HG02840 (cell line): ENCODE results near the gene AP2S1.
"Not testable (repeated sequence)": the region's sequence is repeated elsewhere in the genome, so short reads cannot be mapped to it uniquely, and the experiment has no call there.

ENCODE experiments used
- ATAC-seq: cut with Tn5 transposase; IDR thresholded peaks from one replicate; pipeline ENCODE4 v1.9.1; 2021; ENCODE audit warnings: mild to moderate bottlenecking, moderate library complexity, moderate number of reproducible peaks; ENCODE audit not compliant: unreplicated experiment, low FRiP score

AP2S1 gene

DNA sequence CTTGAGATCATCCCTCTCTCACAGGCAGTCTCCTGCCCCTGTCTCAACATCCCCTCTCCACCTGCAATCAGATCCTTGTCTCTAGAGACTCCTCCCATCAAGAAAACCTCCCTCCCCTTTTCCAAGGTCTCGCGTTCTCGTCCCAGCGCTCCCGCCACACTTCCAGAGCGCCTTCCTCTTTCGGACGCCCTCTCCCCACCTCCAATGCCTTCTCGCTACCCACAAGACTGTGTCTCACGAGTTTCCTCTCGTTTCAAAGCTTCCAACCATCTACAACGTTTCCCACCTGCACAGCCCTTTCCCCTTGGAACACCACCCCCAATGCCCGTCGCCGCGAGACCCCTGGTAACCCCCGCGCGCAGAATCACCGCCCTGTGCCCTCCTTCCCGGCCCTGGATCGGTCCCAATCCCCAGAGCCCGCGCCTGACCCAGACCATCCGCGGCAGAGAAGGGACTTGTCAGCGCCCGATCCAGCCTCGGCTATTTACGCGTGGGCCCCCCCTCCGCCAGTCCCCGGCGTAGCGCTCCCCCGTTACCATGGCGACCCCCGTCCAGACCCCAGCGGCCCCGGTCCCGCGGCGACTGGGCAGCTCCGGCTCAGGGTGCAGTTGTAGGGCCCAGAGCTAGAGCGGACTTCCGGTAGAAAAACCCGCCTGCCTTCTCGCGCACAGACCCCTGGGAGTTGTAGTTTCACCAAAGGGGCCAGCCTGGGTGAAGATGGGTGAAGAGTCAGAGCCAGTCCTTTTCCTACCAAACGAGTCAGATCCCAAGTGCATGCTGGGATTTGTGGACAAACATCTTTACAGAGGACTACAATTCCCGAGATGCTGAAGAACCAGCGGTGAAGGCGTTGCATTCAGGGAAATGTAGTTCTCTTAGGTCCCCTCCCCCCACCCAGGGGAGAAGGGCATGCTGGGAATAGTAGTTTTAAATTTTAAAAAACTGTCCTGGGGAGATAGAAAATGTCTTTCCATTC is at the start of gene AP2S1:
TSS of gene AP2S1 (minus strand) at position 619 of the 976 bp plus-strand sequence. CDS start at position 539, 80 bp downstream.
- ATAC-seq = peak; percentile 80

DNA sequence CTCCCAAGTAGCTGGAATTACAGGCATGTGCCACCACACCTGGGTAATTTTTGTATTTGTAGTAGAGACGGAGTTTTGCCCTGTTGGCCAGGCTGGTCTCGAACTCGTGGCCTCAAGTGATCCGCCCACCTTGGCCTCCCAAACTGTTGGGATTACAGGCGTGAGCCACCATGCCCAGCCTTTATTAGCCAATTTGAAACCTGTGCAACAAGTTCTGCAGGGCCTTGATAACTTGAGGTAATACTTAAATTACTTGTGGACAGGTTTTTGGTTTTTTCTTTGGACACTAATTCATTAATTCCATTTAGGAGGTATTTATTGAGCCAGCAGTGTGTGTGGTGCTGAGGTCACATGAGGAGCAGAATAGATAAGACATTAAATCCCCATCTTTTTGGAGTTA is 49.7 kb upstream of the AP2S1 start:
- no peak for ATAC-seq

DNA sequence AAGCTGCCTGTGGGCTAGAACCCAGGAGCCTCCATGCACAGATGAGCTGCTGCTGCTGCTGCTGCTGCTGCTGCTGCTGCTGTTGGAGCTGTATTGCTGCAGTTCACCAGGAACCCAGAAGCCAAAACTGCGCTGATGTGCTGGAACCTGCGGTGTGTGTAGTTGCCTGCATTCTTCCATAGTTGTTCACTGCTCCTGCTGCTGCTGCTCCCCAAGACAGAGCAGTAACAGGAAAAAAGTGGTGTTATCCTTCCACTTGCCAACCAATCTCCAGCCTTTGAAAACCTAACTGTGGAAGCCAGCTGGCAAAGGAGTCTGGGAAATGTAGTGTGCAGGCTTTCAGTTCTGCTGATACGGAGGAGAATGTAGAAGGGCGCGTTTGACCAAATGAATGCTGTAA is 48.1 kb upstream of the AP2S1 start:
- ATAC-seq = no peak

DNA sequence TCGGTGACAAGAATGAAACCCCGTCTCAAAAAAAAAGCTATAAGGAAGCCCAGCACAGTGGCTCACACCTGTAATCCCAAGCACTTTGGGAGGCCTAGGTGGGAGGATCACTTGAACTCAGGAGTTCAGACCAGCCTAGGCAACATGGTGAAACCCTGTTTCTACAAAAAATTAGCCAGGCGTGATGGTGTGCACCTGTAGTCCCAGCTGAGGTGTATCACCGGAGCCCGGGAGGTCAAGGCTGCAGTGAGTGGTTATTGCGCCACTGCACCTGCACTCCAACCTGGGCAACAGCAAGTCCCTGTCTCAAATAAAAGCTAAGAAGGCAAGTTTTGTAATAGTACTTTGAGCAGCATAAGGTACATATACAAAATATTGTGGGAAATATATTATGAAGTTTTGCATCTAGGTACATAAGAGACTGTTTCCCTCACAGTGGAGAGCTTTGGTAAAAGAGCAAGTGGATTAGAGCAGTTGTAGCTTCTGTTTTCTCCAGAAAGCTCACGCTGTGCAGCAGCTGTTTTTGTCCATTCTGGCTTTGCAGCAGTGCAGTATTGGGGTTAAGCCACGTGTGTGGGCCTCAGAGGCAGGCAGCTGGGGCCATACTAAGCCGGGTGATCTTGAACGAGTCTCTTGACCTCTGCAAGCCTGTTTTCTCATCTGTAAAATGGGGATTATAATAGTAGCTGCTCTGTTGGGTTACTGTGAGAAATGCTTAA is 45.6 kb upstream of the AP2S1 start:
- ATAC-seq = no peak

DNA sequence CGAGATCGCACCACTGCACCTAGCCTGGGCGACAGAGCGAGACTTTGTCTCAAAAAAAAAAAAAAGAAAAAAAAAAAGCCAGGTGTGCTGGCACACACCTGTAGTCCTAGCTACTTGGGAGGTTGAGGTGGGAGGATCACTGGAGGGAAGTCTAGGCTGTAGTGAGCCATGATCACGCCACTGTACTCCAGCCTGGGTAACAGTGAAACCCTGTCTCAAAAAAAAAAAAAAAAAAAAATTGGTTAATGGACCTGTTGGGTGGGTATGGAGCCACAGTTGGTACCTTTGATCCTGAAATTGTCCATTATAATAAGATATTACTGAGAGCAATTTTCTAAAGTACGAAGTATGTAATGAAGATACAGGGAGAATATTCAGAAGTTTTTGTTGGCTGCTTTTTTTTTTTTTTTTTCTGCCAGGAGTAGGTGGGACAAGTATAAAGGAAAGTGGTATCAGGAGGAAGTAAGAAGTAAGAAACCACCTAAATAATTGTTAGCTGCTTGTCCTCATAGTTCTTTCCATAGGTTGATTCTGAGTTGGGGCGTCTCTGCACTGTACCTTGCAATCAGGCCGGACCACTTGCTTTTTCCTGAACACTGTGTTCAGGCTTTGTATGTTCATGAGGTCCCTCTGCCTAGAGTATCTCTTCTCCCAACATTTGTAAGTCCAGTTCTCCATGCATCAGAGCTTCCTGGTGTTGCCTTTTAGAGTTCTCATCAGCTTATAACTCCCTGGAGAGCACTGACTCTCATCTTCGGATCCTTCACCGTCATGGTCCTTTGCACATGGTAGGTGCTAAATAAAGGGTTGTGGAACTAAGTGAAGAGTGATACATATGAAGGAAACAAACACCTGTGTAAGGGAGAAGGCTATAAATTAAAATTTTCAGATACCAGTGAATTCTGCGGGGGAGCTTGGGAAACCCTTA is 41.9 kb upstream of the AP2S1 start:
- no peak for ATAC-seq

DNA sequence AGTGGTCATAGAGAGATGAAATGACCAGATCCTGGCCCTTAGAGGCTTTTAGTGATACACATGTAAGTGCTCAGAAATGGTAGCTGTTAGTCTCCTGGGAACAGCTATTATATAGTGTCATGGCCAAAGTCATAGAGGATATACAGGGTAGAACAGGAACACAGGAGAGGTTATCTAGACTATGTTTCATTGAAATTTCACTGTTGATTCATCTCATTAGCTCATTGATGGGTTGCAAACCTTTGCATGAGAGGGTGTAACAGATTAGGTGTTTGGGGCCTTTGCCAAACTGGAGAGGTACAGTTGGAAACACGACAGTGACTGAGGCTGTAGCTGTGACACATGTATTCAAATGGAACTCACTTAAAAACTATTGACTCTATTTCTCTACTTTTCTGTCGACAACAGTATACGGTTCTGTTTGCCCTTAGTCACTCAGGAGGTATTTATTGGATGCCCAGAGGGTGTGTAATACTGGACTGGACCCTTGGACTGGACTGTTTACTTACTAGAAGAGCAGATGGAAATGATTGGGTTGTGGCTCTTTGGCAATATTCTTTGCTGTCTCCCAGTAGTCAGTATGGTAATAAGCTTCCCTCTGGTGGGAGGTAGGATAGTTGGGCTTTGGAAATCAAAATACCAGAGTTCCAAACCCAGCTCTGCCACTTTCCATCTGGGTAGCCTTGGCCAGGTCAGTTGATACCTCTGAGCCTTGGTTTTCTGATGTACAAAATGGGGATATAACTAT is 40.0 kb upstream of the AP2S1 start:
- ATAC-seq = no peak

DNA sequence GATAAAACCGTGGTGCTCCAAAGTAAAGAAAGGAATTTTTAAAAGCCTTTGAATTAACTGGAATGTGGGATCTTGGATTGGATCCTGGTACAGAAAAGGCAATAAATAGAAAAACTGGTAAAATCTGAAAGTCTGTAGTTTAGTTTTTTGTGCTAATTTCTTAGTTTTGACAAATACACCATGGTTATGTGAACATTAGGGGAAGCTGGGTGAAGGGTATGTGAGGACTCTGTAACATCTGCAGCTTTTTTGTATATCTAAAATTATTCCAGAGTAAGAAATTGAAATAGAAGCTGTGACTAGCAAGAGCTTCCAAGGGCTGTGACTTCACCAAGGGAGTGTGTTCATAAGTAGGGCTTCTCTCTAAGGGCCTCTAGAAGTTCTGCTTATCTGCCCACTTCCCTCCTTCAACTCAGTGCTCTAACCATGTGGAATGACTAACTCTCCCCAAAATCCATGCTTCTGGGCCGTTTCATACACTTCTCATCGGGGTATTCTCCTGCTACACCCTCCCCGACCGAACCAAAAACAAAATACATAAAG is 36.7 kb upstream of the AP2S1 start:
- ATAC-seq = no peak

DNA sequence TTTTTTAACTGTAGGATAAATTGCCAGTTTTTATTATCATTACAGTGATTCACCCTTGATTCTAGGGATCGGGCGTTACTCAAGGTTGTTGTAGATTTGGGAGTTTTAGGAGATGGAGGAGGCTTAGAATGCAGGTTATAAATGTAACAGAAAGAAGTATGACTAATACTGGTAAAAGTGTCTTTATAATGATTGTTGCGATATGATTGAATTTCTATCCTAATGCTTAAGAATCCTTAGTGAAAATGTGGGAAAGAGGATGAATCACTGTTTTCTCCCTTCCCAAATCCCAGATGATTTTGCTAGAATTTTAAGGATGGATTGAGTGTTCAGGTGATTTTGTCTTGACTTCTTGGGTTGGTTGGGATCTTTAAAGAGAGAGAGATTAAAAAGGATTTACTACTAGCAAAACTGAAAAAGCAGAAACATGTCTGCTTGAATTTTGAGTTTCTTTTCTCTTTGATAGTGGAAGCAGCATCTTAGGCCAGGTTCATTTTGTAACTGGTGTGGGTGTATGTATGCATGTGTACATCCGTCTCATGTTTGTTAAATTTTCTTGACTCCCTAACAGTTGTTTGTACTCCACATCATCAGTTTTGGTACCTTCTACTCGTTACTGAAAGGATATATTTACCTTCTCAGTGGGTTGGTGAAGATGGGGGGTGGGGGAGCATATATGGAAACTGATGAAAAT is 36.0 kb upstream of the AP2S1 start:
- no peak for ATAC-seq

DNA sequence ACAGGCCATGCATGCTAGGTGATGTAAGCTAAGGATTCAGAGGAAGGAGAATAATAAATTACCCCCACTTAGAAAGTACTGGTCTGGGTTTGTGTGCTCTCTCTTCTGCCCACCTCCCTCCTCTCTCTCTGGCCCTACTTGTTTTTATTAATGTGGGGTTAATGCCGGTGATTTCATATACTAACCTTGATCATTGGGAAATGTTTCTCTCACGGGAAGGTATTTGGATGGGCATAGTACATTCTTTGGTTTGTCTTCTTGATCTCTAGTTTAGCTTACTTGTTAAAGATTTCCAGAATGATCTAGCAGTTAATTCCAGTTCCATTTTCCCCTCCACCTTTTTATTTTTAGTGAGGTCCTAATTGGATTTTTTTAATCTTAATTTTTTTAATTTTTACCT is 34.8 kb upstream of the AP2S1 start:
- ATAC-seq = no peak

DNA sequence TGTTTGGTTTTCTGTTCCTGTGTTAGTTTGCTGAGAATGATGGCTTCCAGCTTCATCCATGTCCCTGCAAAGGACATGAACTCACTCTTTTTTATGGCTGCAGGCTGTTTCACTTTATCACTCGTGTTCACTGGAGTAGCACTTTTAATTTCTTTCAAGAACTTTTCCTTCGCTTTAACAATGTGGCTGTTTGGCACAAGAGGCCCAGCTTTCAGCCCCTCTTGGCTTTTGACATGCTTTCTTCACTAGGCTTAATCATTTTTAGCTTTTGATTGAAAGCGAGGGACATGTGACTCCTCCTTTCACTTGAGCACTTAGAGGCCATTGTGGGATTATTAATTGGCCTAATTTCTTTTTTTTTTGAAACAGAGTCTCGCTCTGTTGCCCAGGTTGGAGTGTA is 32.1 kb upstream of the AP2S1 start:
- not testable (repeated sequence) for ATAC-seq

DNA sequence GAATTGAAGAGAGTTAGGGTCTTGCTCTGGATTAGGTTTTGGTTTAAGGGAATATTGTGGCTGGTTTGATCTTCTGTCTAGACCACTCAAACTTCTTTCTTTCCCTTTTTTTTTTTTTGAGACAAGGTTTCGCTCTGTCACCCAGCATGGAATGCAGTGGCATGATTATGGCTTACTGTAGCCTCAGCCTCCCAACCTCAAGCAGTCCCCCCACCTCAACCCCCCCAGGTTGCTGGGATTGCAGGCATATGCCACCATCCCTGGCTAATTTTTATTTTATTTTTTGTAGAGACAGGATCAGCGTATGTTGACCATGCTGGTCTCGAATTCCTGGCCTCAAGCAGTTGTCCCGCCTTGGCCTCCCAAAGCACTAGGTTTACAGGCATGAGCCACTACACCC is 31.4 kb upstream of the AP2S1 start:
- no peak for ATAC-seq

DNA sequence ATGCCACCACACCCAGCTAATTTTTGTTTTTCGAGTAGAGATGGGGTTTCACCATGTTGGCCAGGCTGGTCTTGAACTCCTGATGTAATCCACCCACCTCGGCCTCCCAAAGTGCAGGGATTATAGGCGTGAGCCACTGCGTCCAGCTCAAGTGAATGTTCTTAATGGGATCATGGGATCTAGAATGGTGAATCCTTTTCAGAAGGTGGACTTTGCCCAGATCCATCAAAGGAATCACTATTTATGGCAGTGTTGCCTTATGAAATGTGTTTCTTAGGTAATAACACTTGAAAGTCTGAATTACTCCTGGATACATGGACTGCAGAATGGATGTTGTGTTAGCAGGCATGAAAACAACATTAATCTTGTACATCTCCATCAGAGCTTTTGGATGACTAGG is 30.4 kb upstream of the AP2S1 start:
- ATAC-seq = no peak

DNA sequence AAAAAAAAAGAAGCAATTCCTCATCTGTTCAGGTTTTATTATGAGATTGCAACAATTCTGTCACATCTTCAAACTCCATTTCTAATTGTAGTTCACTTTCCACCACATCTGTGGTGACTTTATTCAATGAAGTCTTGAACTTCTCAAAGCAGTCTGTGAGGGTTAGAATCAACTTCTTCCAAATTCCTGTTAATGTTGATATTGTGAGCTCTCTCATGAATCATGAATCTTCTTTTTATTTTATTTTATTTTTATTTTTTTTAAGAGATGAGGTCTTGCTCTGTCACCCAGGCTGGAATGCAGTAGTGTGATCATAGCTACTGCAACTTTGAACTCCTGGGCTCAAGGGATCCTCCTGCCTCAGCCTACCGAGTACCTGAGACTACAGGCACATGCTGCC is 29.8 kb upstream of the AP2S1 start:
- ATAC-seq = no peak

DNA sequence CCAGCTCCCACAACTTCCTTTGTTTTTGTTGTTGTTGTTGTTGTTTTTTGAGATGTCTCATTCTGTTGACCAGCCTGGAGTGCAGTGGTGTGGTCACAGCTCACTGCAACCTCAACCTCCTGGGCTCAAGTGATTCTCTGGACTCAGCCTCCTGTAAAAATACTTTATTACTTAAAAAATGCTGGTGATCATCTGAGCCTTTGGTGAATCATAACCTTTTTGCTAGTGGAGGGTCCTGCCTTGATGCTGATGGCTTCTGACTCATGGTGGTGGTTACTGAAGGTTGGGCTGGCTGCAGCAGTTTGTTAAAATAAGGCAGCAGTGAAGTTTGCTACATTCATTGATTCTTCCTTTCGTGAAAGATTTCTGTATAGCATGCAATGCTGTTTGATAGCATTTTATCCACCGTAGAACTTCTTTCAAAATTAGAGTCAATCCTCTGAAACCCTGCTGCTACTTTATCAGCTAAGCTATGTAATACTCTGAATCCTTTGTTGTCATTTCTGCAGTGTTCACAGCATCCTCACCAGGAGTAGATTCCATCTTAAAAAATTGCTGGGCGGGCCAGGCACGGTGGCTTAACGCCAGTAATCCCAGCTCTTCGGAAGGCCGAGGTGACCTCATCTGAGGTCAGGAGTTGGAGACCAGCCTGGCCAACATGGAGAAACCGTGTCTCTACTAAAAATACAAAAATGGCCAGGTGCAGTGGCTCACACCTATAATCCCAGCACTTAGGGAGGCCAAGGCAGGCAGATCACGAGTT is 28.1 kb upstream of the AP2S1 start:
- no peak for ATAC-seq

DNA sequence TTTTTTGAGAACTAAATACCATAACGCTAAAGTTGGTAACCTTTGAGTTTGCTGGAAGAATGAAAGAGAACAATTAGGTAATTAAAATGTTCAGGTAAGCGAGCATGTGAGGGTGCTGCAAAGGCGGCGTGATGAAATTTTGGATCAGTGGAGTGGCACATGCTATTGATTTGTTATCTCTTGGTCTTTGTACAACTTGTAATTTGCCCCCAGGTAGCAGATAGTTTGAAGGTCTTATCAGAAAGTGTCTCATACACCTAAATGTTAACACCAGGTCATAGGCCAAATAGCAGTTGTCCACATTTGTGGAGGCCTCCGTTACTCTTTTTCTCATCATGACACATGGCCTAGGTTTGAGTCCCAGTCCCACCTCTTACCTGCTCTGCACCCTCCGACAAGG is 25.0 kb upstream of the AP2S1 start:
- ATAC-seq = no peak

DNA sequence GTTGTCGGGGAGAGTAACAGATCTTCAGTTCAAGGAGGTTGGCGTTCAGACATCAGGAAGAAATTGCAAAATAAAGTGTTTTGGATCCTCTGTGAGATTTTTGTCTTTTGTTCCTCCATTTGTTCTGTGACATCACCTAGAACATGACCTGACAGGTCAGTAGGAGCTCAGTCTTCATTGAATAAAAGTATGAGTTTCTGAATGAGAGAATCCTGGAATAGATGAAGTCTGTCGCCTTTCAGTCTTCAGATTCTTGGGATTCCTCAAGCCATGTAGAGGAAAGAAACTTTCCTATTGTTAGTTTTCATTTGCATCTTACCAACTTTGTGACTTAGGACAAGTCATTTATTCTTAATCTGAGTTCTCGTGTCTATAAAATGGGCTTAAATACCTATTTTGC is 24.6 kb upstream of the AP2S1 start:
- ATAC-seq = no peak

DNA sequence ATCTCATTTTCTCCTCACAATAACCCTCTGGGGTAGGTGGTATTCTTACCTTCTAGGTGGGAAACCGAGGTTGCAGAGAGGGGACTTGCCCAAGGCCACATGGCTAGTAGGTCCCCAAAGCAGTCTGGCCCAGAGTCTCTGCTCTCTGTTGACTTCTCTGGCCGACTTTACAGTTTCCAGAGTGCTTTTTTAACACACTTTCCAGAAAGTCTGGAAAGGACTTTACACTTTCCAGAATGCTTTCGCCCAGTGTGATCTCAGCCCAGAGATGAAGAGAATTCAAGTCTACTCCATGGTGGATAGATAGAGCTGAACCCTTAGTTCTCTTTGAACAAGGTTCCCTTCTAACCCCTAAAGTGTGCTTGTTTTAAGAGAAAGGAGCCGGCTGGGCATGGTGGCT is 22.3 kb upstream of the AP2S1 start:
- ATAC-seq = no peak

DNA sequence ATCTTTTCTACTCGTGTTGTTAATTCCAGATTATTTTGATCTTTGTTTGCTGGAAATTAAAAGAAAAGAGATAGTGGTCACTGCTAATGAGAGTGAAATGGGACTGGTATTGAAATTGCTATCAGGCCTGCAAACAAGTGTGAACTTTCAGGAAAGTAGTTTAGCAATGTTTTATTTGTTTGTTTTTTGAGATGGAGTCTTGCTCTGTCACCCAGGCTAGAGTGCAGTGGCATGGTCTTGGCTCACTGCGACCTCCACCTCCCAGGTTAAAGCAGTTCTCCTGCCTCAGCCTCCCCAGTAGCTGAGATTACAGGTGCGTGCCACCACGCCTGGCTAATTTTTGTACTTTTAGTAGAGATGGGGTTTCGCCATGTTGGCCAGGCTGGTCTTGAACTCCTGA is 20.5 kb upstream of the AP2S1 start:
- not testable (repeated sequence) for ATAC-seq
